ENCODE data around the gene ZNF835.

ZNF835 gene

GRCh38 chr19:56671613-56671994 lies at the start of gene ZNF835:
ZNF835 (minus strand) TSS chr19:56671757; CDS start chr19:56665198, 6,559 bp downstream.
- H3K36me3 Mint-ChIP-seq (ENCODE audit: low read depth), result peaks cover 5% of the 10 kb centered on the region
- peak within 1 kb of the TSS; percentile 82 for H3K4me3 Mint-ChIP-seq
- peaks cover 12% of the 10 kb centered on the region for H3K4me1 Mint-ChIP-seq (ENCODE audit: low read depth)
- H3K9me3 Mint-ChIP-seq, result peaks cover 67% of the 10 kb centered on the region
- H3K27me3 Mint-ChIP-seq, result no peaks in the 10 kb centered on the region
- peak within 1 kb of the TSS; percentile 67 for H3K27ac Mint-ChIP-seq
- intact Hi-C loops (cut with micrococcal nuclease), result no loop called here

- H3K27ac Mint-ChIP-seq, result no peak overlapping the region
- no peaks in the 10 kb centered on the region for H3K27me3 Mint-ChIP-seq
- no peak overlapping the region for H3K4me3 Mint-ChIP-seq
- intact Hi-C loops (cut with micrococcal nuclease), result no loop called here
- no peaks in the 10 kb centered on the region for H3K36me3 Mint-ChIP-seq (ENCODE audit: low read depth)
- no peaks in the 10 kb centered on the region for H3K4me1 Mint-ChIP-seq (ENCODE audit: low read depth)
- H3K9me3 Mint-ChIP-seq, result peaks cover 61% of the 10 kb centered on the region
Measured at GRCh38 chr19:56720281-56720680, 48.7 kb upstream of the ZNF835 start.

- H3K36me3 Mint-ChIP-seq (ENCODE audit: low read depth), result no peaks in the 10 kb centered on the region
- H3K27ac Mint-ChIP-seq, result no peak overlapping the region
- no peaks in the 10 kb centered on the region for H3K4me1 Mint-ChIP-seq (ENCODE audit: low read depth)
- H3K9me3 Mint-ChIP-seq, result peaks cover 51% of the 10 kb centered on the region
- no peaks in the 10 kb centered on the region for H3K27me3 Mint-ChIP-seq
- intact Hi-C loops (cut with micrococcal nuclease), result no loop called here
- no peak overlapping the region for H3K4me3 Mint-ChIP-seq
Measured at GRCh38 chr19:56718231-56718630, 46.7 kb upstream of the ZNF835 start.

GRCh38 chr19:56712611-56713276 lies 41.2 kb upstream of the ZNF835 start:
- H3K27me3 Mint-ChIP-seq, result no peaks in the 10 kb centered on the region
- no peak overlapping the region for H3K27ac Mint-ChIP-seq
- no peaks in the 10 kb centered on the region for H3K36me3 Mint-ChIP-seq (ENCODE audit: low read depth)
- no peak overlapping the region for H3K4me3 Mint-ChIP-seq
- intact Hi-C loops (cut with micrococcal nuclease), result no loop called here
- no peaks in the 10 kb centered on the region for H3K4me1 Mint-ChIP-seq (ENCODE audit: low read depth)
- H3K9me3 Mint-ChIP-seq, result peaks cover 57% of the 10 kb centered on the region

GRCh38 chr19:56710437-56710836 lies 38.9 kb upstream of the ZNF835 start:
- no peak overlapping the region for H3K4me3 Mint-ChIP-seq
- H3K4me1 Mint-ChIP-seq (ENCODE audit: low read depth), result no peaks in the 10 kb centered on the region
- no peak overlapping the region for H3K27ac Mint-ChIP-seq
- H3K9me3 Mint-ChIP-seq, result peaks cover 60% of the 10 kb centered on the region
- intact Hi-C loops (cut with micrococcal nuclease), result no loop called here
- H3K27me3 Mint-ChIP-seq, result no peaks in the 10 kb centered on the region
- no peaks in the 10 kb centered on the region for H3K36me3 Mint-ChIP-seq (ENCODE audit: low read depth)

- no peak overlapping the region for H3K27ac Mint-ChIP-seq
- no peak overlapping the region for H3K4me3 Mint-ChIP-seq
- no peaks in the 10 kb centered on the region for H3K4me1 Mint-ChIP-seq (ENCODE audit: low read depth)
- H3K9me3 Mint-ChIP-seq, result peaks cover 63% of the 10 kb centered on the region
- no peaks in the 10 kb centered on the region for H3K36me3 Mint-ChIP-seq (ENCODE audit: low read depth)
- no peaks in the 10 kb centered on the region for H3K27me3 Mint-ChIP-seq
- intact Hi-C loops (cut with micrococcal nuclease), result no loop called here
Measured at GRCh38 chr19:56707821-56708220, 36.3 kb upstream of the ZNF835 start.

- no peaks in the 10 kb centered on the region for H3K36me3 Mint-ChIP-seq (ENCODE audit: low read depth)
- no peaks in the 10 kb centered on the region for H3K4me1 Mint-ChIP-seq (ENCODE audit: low read depth)
- no peak overlapping the region for H3K4me3 Mint-ChIP-seq
- H3K27ac Mint-ChIP-seq, result no peak overlapping the region
- H3K9me3 Mint-ChIP-seq, result peaks cover 70% of the 10 kb centered on the region
- no peaks in the 10 kb centered on the region for H3K27me3 Mint-ChIP-seq
- intact Hi-C loops (cut with micrococcal nuclease), result no loop called here
Measured at GRCh38 chr19:56705939-56706338, 34.4 kb upstream of the ZNF835 start.

- Mint-ChIP-seq H3K4me1 (ENCODE audit: low read depth) (no peaks in the 10 kb centered on the region), H3K9me3 (peaks cover 66% of the 10 kb centered on the region), H3K27me3 (no peaks in the 10 kb centered on the region), H3K36me3 (ENCODE audit: low read depth) (no peaks in the 10 kb centered on the region), H3K4me3 (no peak overlapping the region), H3K27ac (no peak overlapping the region)
- intact Hi-C loops (cut with micrococcal nuclease), result no loop called here
Measured at GRCh38 chr19:56701895-56702294, 30.3 kb upstream of the ZNF835 start.

GRCh38 chr19:56699552-56699951 lies 28.0 kb upstream of the ZNF835 start:
- Mint-ChIP-seq H3K4me1 (ENCODE audit: low read depth) (no peaks in the 10 kb centered on the region), H3K27me3 (no peaks in the 10 kb centered on the region), H3K9me3 (peaks cover 53% of the 10 kb centered on the region), H3K36me3 (ENCODE audit: low read depth) (no peaks in the 10 kb centered on the region), H3K27ac (no peak overlapping the region), H3K4me3 (no peak overlapping the region)
- intact Hi-C loops (cut with micrococcal nuclease), result no loop called here

GRCh38 chr19:56692206-56692895 lies 20.8 kb upstream of the ZNF835 start:
- H3K27ac Mint-ChIP-seq, result no peak overlapping the region
- H3K4me1 Mint-ChIP-seq (ENCODE audit: low read depth), result no peaks in the 10 kb centered on the region
- H3K36me3 Mint-ChIP-seq (ENCODE audit: low read depth), result no peaks in the 10 kb centered on the region
- H3K9me3 Mint-ChIP-seq, result peaks cover 40% of the 10 kb centered on the region
- intact Hi-C loops (cut with micrococcal nuclease), result no loop called here
- no peaks in the 10 kb centered on the region for H3K27me3 Mint-ChIP-seq
- H3K4me3 Mint-ChIP-seq, result no peak overlapping the region

- no peaks in the 10 kb centered on the region for H3K27me3 Mint-ChIP-seq
- intact Hi-C loops (cut with micrococcal nuclease), result no loop called here
- no peaks in the 10 kb centered on the region for H3K4me1 Mint-ChIP-seq (ENCODE audit: low read depth)
- H3K36me3 Mint-ChIP-seq (ENCODE audit: low read depth), result no peaks in the 10 kb centered on the region
- no peak overlapping the region for H3K4me3 Mint-ChIP-seq
- peaks cover 53% of the 10 kb centered on the region for H3K9me3 Mint-ChIP-seq
- H3K27ac Mint-ChIP-seq, result no peak overlapping the region
Measured at GRCh38 chr19:56690670-56691069, 19.1 kb upstream of the ZNF835 start.

- peaks cover 62% of the 10 kb centered on the region for H3K9me3 Mint-ChIP-seq
- H3K36me3 Mint-ChIP-seq (ENCODE audit: low read depth), result no peaks in the 10 kb centered on the region
- no peaks in the 10 kb centered on the region for H3K4me1 Mint-ChIP-seq (ENCODE audit: low read depth)
- H3K4me3 Mint-ChIP-seq, result no peak overlapping the region
- intact Hi-C loops (cut with micrococcal nuclease), result no loop called here
- H3K27ac Mint-ChIP-seq, result no peak overlapping the region
- no peaks in the 10 kb centered on the region for H3K27me3 Mint-ChIP-seq
Measured at GRCh38 chr19:56689198-56689597, 17.6 kb upstream of the ZNF835 start.

GRCh38 chr19:56687031-56687430 lies 15.5 kb upstream of the ZNF835 start:
- H3K4me3 Mint-ChIP-seq, result no peak overlapping the region
- H3K4me1 Mint-ChIP-seq (ENCODE audit: low read depth), result no peaks in the 10 kb centered on the region
- peaks cover 49% of the 10 kb centered on the region for H3K9me3 Mint-ChIP-seq
- no peaks in the 10 kb centered on the region for H3K36me3 Mint-ChIP-seq (ENCODE audit: low read depth)
- intact Hi-C loops (cut with micrococcal nuclease), result no loop called here
- no peaks in the 10 kb centered on the region for H3K27me3 Mint-ChIP-seq
- H3K27ac Mint-ChIP-seq, result no peak overlapping the region

GRCh38 chr19:56683116-56683515 lies 11.6 kb upstream of the ZNF835 start:
- H3K9me3 Mint-ChIP-seq, result peaks cover 77% of the 10 kb centered on the region
- H3K27me3 Mint-ChIP-seq, result no peaks in the 10 kb centered on the region
- no peaks in the 10 kb centered on the region for H3K4me1 Mint-ChIP-seq (ENCODE audit: low read depth)
- intact Hi-C loops (cut with micrococcal nuclease), result no loop called here
- H3K4me3 Mint-ChIP-seq, result no peak overlapping the region
- no peak overlapping the region for H3K27ac Mint-ChIP-seq
- no peaks in the 10 kb centered on the region for H3K36me3 Mint-ChIP-seq (ENCODE audit: low read depth)

- no peaks in the 10 kb centered on the region for H3K36me3 Mint-ChIP-seq (ENCODE audit: low read depth)
- intact Hi-C loops (cut with micrococcal nuclease), result no loop called here
- H3K27me3 Mint-ChIP-seq, result no peaks in the 10 kb centered on the region
- H3K27ac Mint-ChIP-seq, result no peak overlapping the region
- H3K9me3 Mint-ChIP-seq, result peaks cover 77% of the 10 kb centered on the region
- no peak overlapping the region for H3K4me3 Mint-ChIP-seq
- no peaks in the 10 kb centered on the region for H3K4me1 Mint-ChIP-seq (ENCODE audit: low read depth)
Measured at GRCh38 chr19:56681702-56682101, 10.1 kb upstream of the ZNF835 start.

All from dendritic cell treated with granulocyte-macrophage colony-stimulating factor and Interleukin-4, amounts not matched to agents 40 ng/mL and 50 ng/mL, for 4 days (primary cell).